ENCODE data around the gene PTGS1. TPM values are rescaled to one million over a fixed set of nuclear protein-coding genes. Genes with fewer than 3 reads are reported as not detected.
"Not testable (repeated sequence)": the region's sequence is repeated elsewhere in the genome, so short reads cannot be mapped to it uniquely, and the experiment has no call there.

PTGS1 gene
- total RNA-seq, 1 donor = 10.4 TPM

GRCh38 chr9:122403381-122404000 lies 32.7 kb downstream of the PTGS1 start:
- no peak for TF ChIP-seq CTCF (IDR thresholded peaks at IDR 0.05; ENCODE audit: insufficient read depth, low read depth, low read length)
- H3K4me3 ChIP-seq (ENCODE audit: low read depth, low read length) = no peak overlapping the region
- DNase-seq (ENCODE audit: low read depth) = peak; percentile 13

- not testable (repeated sequence) for DNase-seq (ENCODE audit: low read depth)
Observed at GRCh38 chr9:122405304-122406069, 34.7 kb downstream of the PTGS1 start.

GRCh38 chr9:122406070-122406890 lies 35.5 kb downstream of the PTGS1 start:
- DNase-seq (ENCODE audit: low read depth) = no peak
- TF ChIP-seq CTCF (IDR thresholded peaks at IDR 0.05; ENCODE audit: insufficient read depth, low read depth, low read length) = no peak
- H3K4me3 ChIP-seq (ENCODE audit: low read depth, low read length) = peak overlapping the region; percentile 18

More at GRCh38 chr9:122405304-122406069, 34.7 kb downstream of the PTGS1 start:
- H3K4me3 ChIP-seq (ENCODE audit: low read depth, low read length) = not testable (repeated sequence)

GRCh38 chr9:122414108-122414507 lies 43.3 kb downstream of the PTGS1 start:
- not testable (repeated sequence) for H3K4me3 ChIP-seq (ENCODE audit: low read depth, low read length); DNase-seq (ENCODE audit: low read depth)

- no peak for DNase-seq (ENCODE audit: low read depth)
- H3K4me3 ChIP-seq (ENCODE audit: low read depth, low read length) = no peak overlapping the region
- TF ChIP-seq CTCF (IDR thresholded peaks at IDR 0.05; ENCODE audit: insufficient read depth, low read depth, low read length) = no peak
Observed at GRCh38 chr9:122418016-122418415, 47.2 kb downstream of the PTGS1 start.

- TF ChIP-seq CTCF (IDR thresholded peaks at IDR 0.05; ENCODE audit: insufficient read depth, low read depth, low read length) = no peak
- DNase-seq (ENCODE audit: low read depth) = no peak
- no peak overlapping the region for H3K4me3 ChIP-seq (ENCODE audit: low read depth, low read length)
Observed at GRCh38 chr9:122420315-122420714, 49.5 kb downstream of the PTGS1 start.

GRCh38 chr9:122425087-122425486 lies 54.3 kb downstream of the PTGS1 start:
- H3K4me3 ChIP-seq (ENCODE audit: low read depth, low read length) = no peak overlapping the region
- DNase-seq (ENCODE audit: low read depth) = no peak
- no peak for TF ChIP-seq CTCF (IDR thresholded peaks at IDR 0.05; ENCODE audit: insufficient read depth, low read depth, low read length)
